GM06990 (cell line): ENCODE results near the gene S100B.
"Not testable (repeated sequence)": the region's sequence is repeated elsewhere in the genome, so short reads cannot be mapped to it uniquely, and the experiment has no call there.

Experiments used
- DNase-seq: peaks from one replicate; pipeline ENCODE4 v3.0.0-alpha.2; 2011; ENCODE audit not compliant: insufficient read length; ENCODE audit errors: extremely low read depth
- H3K27me3 ChIP-seq: replicated peaks from 2 replicates; pipeline ENCODE4 v1.6.0; 2011; ENCODE audit warnings: low read length; ENCODE audit not compliant: control insufficient read depth, insufficient read depth
- H3K36me3 ChIP-seq: 2 replicates; pipeline ENCODE4 v1.5.1; 2011; ENCODE audit warnings: low read length; ENCODE audit not compliant: control insufficient read depth, insufficient read depth
- H3K4me3 ChIP-seq: replicated peaks from 2 replicates; pipeline ENCODE4 v1.5.1; 2011; ENCODE audit warnings: low read depth, mild to moderate bottlenecking, control low read depth, low read length
- CTCF ChIP-seq: IDR thresholded peaks from 2 replicates; pipeline ENCODE4 v1.5.1; 2011; ENCODE audit warnings: low read length, control low read depth, mild to moderate bottlenecking, inconsistent platforms; ENCODE audit not compliant: insufficient read depth, poor library complexity, severe bottlenecking

The S100B gene

GRCh38 chr21:46597896-46598343 lies 7.0 kb downstream of the S100B start:
- Histone ChIP-seq H3K36me3 (no peaks in the 10 kb centered on the region), H3K4me3 (no peak overlapping the region), H3K27me3 (no peaks in the 10 kb centered on the region)
- DNase-seq: no peak
- no peak for TF ChIP-seq CTCF

- TF ChIP-seq CTCF: no peak
- Histone ChIP-seq H3K27me3 (no peaks in the 10 kb centered on the region), H3K4me3 (no peak overlapping the region), H3K36me3 (no peaks in the 10 kb centered on the region)
- DNase-seq: no peak
Measured at GRCh38 chr21:46597031-46597430, 7.9 kb downstream of the S100B start.

GRCh38 chr21:46596201-46596600 lies 8.7 kb downstream of the S100B start:
- no peaks in the 10 kb centered on the region for H3K36me3 ChIP-seq
- H3K4me3 ChIP-seq: no peak overlapping the region
- no peaks in the 10 kb centered on the region for H3K27me3 ChIP-seq
- no peak for TF ChIP-seq CTCF
- DNase-seq: no peak

- DNase-seq: no peak
- TF ChIP-seq CTCF: no peak
- Histone ChIP-seq H3K4me3 (no peak overlapping the region), H3K36me3 (no peaks in the 10 kb centered on the region), H3K27me3 (no peaks in the 10 kb centered on the region)
Measured at GRCh38 chr21:46594276-46594675, 10.6 kb downstream of the S100B start.

GRCh38 chr21:46585191-46585953 lies 19.5 kb downstream of the S100B start:
- no peak for TF ChIP-seq CTCF
- H3K27me3 ChIP-seq: no peaks in the 10 kb centered on the region
- no peaks in the 10 kb centered on the region; the same call in 1 of the 2 replicates for H3K36me3 ChIP-seq
- H3K4me3 ChIP-seq: no peak overlapping the region
- no peak for DNase-seq

- DNase-seq: no peak
- H3K36me3 ChIP-seq: no peaks in the 10 kb centered on the region; the same call in 1 of the 2 replicates
- no peak for TF ChIP-seq CTCF
- H3K4me3 ChIP-seq: no peak overlapping the region
- H3K27me3 ChIP-seq: no peaks in the 10 kb centered on the region
Measured at GRCh38 chr21:46581780-46582307, 23.0 kb downstream of the S100B start.

GRCh38 chr21:46579394-46579793 lies 25.5 kb downstream of the S100B start:
- H3K27me3 ChIP-seq, H3K36me3 ChIP-seq, DNase-seq, H3K4me3 ChIP-seq: not testable (repeated sequence)

- H3K27me3 ChIP-seq, DNase-seq, H3K4me3 ChIP-seq, H3K36me3 ChIP-seq: not testable (repeated sequence)
Measured at GRCh38 chr21:46577786-46578185, 27.1 kb downstream of the S100B start.
